MM.1S (cell line): ENCODE results near the gene CLEC16A.

Source experiments
- DNase-seq: peaks from one replicate; pipeline ENCODE4 v3.0.0-alpha.2; 2015
- H2AFZ ChIP-seq: fragments of 300-600 bp; sonication (generic); 2 replicates; pipeline ENCODE4 v1.6.0; 2016; ENCODE audit warnings: antibody characterized with exemption, low read length
- H3F3A ChIP-seq: fragments of 300-600 bp; sonication (generic); 2 replicates; pipeline ENCODE4 v1.6.1; 2016; ENCODE audit warnings: mild to moderate bottlenecking, antibody characterized with exemption, low read length, moderate library complexity, mixed read lengths; ENCODE audit not compliant: insufficient read depth
- H3K27ac ChIP-seq: fragments of 300-600 bp; sonication (generic); 2 replicates; pipeline ENCODE4 v1.5.1; 2016; ENCODE audit warnings: mild to moderate bottlenecking, low read length
- H3K27me3 ChIP-seq: fragments of 300-600 bp; sonication (generic); replicated peaks from 2 replicates; pipeline ENCODE4 v1.6.0; 2016; ENCODE audit warnings: low read length; ENCODE audit not compliant: insufficient read depth
- H3K36me3 ChIP-seq: fragments of 300-600 bp; sonication (generic); replicated peaks from 2 replicates; pipeline ENCODE4 v1.6.1; 2016; ENCODE audit warnings: mild to moderate bottlenecking, low read length, mixed read lengths; ENCODE audit not compliant: insufficient read depth
- H3K4me1 ChIP-seq: fragments of 300-600 bp; sonication (generic); 2 replicates; pipeline ENCODE4 v1.6.1; 2016; ENCODE audit warnings: low read length, mixed read lengths
- H3K4me2 ChIP-seq: fragments of 300-600 bp; sonication (generic); 2 replicates; pipeline ENCODE4 v1.6.0; 2016; ENCODE audit warnings: low read depth, low read length
- H3K4me3 ChIP-seq: fragments of 300-600 bp; sonication (generic); 2 replicates; pipeline ENCODE4 v1.5.1; 2016; ENCODE audit warnings: low read length, mixed read lengths
- H3K79me2 ChIP-seq: fragments of 300-600 bp; sonication (generic); 2 replicates; pipeline ENCODE4 v1.6.1; 2016; ENCODE audit warnings: mixed run types, low read length, mixed read lengths
- H3K9ac ChIP-seq: fragments of 300-600 bp; sonication (generic); 2 replicates; pipeline ENCODE4 v1.6.1; 2016; ENCODE audit warnings: low read length, mixed read lengths
- H3K9me2 ChIP-seq: fragments of 300-600 bp; sonication (generic); replicated peaks from 2 replicates; pipeline ENCODE4 v1.6.1; 2016; ENCODE audit warnings: mild to moderate bottlenecking, low read length, mixed read lengths; ENCODE audit not compliant: insufficient read depth
- H3K9me3 ChIP-seq: fragments of 300-600 bp; sonication (generic); replicated peaks from 2 replicates; pipeline ENCODE4 v1.6.1; 2016; ENCODE audit warnings: mild to moderate bottlenecking, low read length, mixed read lengths; ENCODE audit not compliant: insufficient read depth
- H4K20me1 ChIP-seq: fragments of 300-600 bp; sonication (generic); 2 replicates; pipeline ENCODE4 v1.6.1; 2016; ENCODE audit warnings: mild to moderate bottlenecking, low read length, moderate library complexity, mixed read lengths; ENCODE audit not compliant: insufficient read depth
- CTCF ChIP-seq: fragments of 300-600 bp; sonication (generic); IDR thresholded peaks from 2 replicates; pipeline ENCODE4 v1.5.1; 2016; ENCODE audit warnings: antibody characterized with exemption, low read length, mixed read lengths
- EZH2 ChIP-seq: fragments of 300-600 bp; sonication (generic); optimal IDR thresholded peaks from 2 replicates; pipeline ENCODE3; 2017; ENCODE audit warnings: low read depth, mild to moderate bottlenecking, antibody characterized with exemption, low read length, mixed read lengths
- EZH2phosphoT487 ChIP-seq: fragments of 300-600 bp; sonication (generic); IDR thresholded peaks from 2 replicates; pipeline ENCODE4 v1.6.1; 2018; ENCODE audit warnings: antibody characterized with exemption, low read length

Gene CLEC16A

GRCh38 chr16:11088831-11089230 lies 144.5 kb downstream of the CLEC16A start:
- H3K9me2 ChIP-seq, result no peaks in the 10 kb centered on the region
- no peak overlapping the region for H3K4me2 ChIP-seq
- H3K27me3 ChIP-seq, result no peaks in the 10 kb centered on the region
- H3K79me2 ChIP-seq, result no peaks in the 10 kb centered on the region
- no peak overlapping the region for H3K4me3 ChIP-seq
- TF ChIP-seq EZH2phosphoT487 (no peak), CTCF (no peak), EZH2 (no peak)
- no peak overlapping the region for H2AFZ ChIP-seq
- DNase-seq, result no peak
- no peaks in the 10 kb centered on the region for H3K9me3 ChIP-seq
- no peak overlapping the region for H3K27ac ChIP-seq
- no peaks in the 10 kb centered on the region for H4K20me1 ChIP-seq
- H3F3A ChIP-seq, result peaks cover 2% of the 10 kb centered on the region
- no peaks in the 10 kb centered on the region for H3K36me3 ChIP-seq
- H3K4me1 ChIP-seq, result peaks cover 9% of the 10 kb centered on the region
- no peak overlapping the region for H3K9ac ChIP-seq

- Histone ChIP-seq H3K4me3 (no peak overlapping the region), H3K36me3 (no peaks in the 10 kb centered on the region), H3K9me3 (no peaks in the 10 kb centered on the region), H4K20me1 (no peaks in the 10 kb centered on the region), H3K4me1 (peaks cover 17% of the 10 kb centered on the region), H3K27me3 (no peaks in the 10 kb centered on the region), H2AFZ (no peak overlapping the region), H3K9me2 (no peaks in the 10 kb centered on the region), H3K27ac (no peak overlapping the region), H3F3A (peaks cover 9% of the 10 kb centered on the region), H3K79me2 (no peaks in the 10 kb centered on the region), H3K4me2 (no peak overlapping the region), H3K9ac (no peak overlapping the region)
- no peak for TF ChIP-seq CTCF
- no peak for TF ChIP-seq EZH2
- no peak for TF ChIP-seq EZH2phosphoT487
- DNase-seq, result no peak
These were observed 145.2 kb downstream of the CLEC16A start for GRCh38 chr16:11089504-11090124.

GRCh38 chr16:11090232-11090631 lies 145.9 kb downstream of the CLEC16A start:
- DNase-seq, result no peak
- Histone ChIP-seq H3K4me2 (no peak overlapping the region), H3K9me3 (no peaks in the 10 kb centered on the region), H3K4me1 (peaks cover 23% of the 10 kb centered on the region), H3K9ac (no peak overlapping the region), H3K4me3 (no peak overlapping the region), H3K79me2 (no peaks in the 10 kb centered on the region), H3K27me3 (no peaks in the 10 kb centered on the region), H3K27ac (no peak overlapping the region), H2AFZ (no peak overlapping the region), H3K9me2 (no peaks in the 10 kb centered on the region), H3F3A (peaks cover 16% of the 10 kb centered on the region), H4K20me1 (no peaks in the 10 kb centered on the region), H3K36me3 (no peaks in the 10 kb centered on the region)
- no peak for TF ChIP-seq EZH2
- no peak for TF ChIP-seq CTCF
- TF ChIP-seq EZH2phosphoT487, result no peak
